PFSK-1 (cell line): ENCODE data around the gene KPNA5.

ENCODE experiments used
- FOXP2 ChIP-seq: optimal IDR thresholded peaks from 2 replicates; pipeline ENCODE3; 2011; ENCODE audit warnings: borderline replicate concordance, control low read depth, inconsistent platforms; ENCODE audit not compliant: insufficient read depth; ENCODE audit errors: extremely low read length, extremely low read depth
- POLR2AphosphoS5 ChIP-seq: IDR thresholded peaks from 2 replicates; pipeline ENCODE4 v1.6.1; 2012; ENCODE audit warnings: low read depth, mild to moderate bottlenecking, control low read depth, low read length, moderate library complexity
- REST ChIP-seq, 2 experiments: IDR thresholded peaks; 2 replicates each; pipeline versions ENCODE4 v1.6.1 to v1.8.0; 2011 to 2012; ENCODE audit warnings: low read depth in 2 of 2, low read length in 2 of 2, control low read depth in 1 of 2, inconsistent platforms in 1 of 2, mild to moderate bottlenecking in 1 of 2, moderate library complexity in 1 of 2; ENCODE audit not compliant: insufficient read depth in 1 of 2
- SIN3A ChIP-seq: IDR thresholded peaks from 2 replicates; pipeline ENCODE4 v1.6.1; 2012; ENCODE audit warnings: mild to moderate bottlenecking, low read length, moderate library complexity, borderline replicate concordance; ENCODE audit not compliant: insufficient read depth
- TAF1 ChIP-seq: IDR thresholded peaks from 2 replicates; pipeline ENCODE4 v1.6.1; 2012; ENCODE audit warnings: low read length, control low read depth, borderline replicate concordance; ENCODE audit not compliant: insufficient read depth

Gene KPNA5

GRCh38 chr6:116763048-116763447, 82.0 kb downstream of the KPNA5 start:
- TF ChIP-seq REST (IDR thresholded peaks at IDR 0.05; ENCODE audit: insufficient read depth in 1 of 2, low read depth in 2 of 2, low read length in 2 of 2) = no peak
- TF ChIP-seq POLR2AphosphoS5 = no peak
- TF ChIP-seq FOXP2 = no peak
- TF ChIP-seq SIN3A = no peak
- no peak for TF ChIP-seq TAF1

- TF ChIP-seq POLR2AphosphoS5 = no peak
- TF ChIP-seq SIN3A = no peak
- no peak for TF ChIP-seq TAF1
- TF ChIP-seq FOXP2 = no peak
- no peak for TF ChIP-seq REST (IDR thresholded peaks at IDR 0.05; ENCODE audit: insufficient read depth in 1 of 2, low read depth in 2 of 2, low read length in 2 of 2)
Measured at GRCh38 chr6:116763906-116764628, 83.1 kb downstream of the KPNA5 start.

GRCh38 chr6:116764629-116764960, 83.6 kb downstream of the KPNA5 start:
- TF ChIP-seq TAF1 (no peak), FOXP2 (no peak), POLR2AphosphoS5 (no peak)

GRCh38 chr6:116764961-116765841, 84.2 kb downstream of the KPNA5 start, which contains the start of gene FAM162B:
Gene FAM162B, minus strand, starts transcription at chr6:116765719. Its CDS starts 143 bp downstream, at chr6:116765576.
- no peak for TF ChIP-seq POLR2AphosphoS5
- TF ChIP-seq TAF1 = no peak
- TF ChIP-seq REST (IDR thresholded peaks at IDR 0.05; ENCODE audit: insufficient read depth in 1 of 2, low read depth in 2 of 2, low read length in 2 of 2) = no peak
- TF ChIP-seq SIN3A = no peak
- no peak for TF ChIP-seq FOXP2

- no peak for TF ChIP-seq TAF1
- no peak for TF ChIP-seq SIN3A
- TF ChIP-seq FOXP2 = no peak
- TF ChIP-seq POLR2AphosphoS5 = no peak
- no peak for TF ChIP-seq REST (IDR thresholded peaks at IDR 0.05; ENCODE audit: insufficient read depth in 1 of 2, low read depth in 2 of 2, low read length in 2 of 2)
Measured at GRCh38 chr6:116766506-116767176, 85.6 kb downstream of the KPNA5 start.
